ENCODE measurements around the gene FARP1.

DNA sequence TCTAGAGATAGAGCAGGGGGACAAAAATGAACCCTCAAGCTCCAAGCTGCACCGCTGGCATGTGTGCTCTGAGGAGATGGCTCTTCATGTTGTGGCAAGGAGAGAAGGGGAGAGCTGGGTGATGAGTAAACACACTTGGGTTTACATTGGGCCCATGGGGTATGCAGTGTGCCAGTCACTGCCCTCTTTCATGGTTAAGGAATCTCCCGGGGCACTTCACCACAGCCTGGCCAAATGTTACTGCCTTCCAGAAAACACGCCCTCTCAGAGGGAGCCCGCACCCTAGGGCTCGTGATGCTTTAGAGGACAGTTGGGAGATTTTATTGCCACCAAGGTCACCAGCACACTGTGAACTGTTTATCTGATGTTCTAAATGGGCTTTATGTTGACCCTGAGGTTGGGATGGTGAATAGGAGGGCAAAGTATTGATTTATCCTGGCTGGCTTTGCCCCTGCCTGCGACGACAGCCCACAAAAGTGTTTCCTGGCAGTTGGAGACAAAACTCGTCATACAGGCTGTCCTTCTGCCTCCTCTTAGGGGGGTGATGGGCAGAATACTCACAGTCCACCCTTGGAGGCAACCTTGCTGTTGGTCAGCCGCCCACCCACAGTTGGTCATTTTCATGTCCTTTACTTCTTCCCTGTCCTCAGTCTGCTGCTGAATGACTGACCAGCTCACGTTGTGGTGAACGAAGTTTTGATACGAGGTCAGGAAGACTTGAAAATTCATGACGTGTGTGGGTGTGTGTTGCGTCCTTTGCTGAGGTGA lies 277.1 kb downstream of the FARP1 start:
- no peak for TF ChIP-seq POLR2AphosphoS5 (IDR thresholded peaks at IDR 0.05; ENCODE audit: borderline replicate concordance, low read depth, low read length)
- TF ChIP-seq EZH2 (IDR thresholded peaks at IDR 0.05): no peak
- TF ChIP-seq FOXP2 (optimal IDR thresholded peaks at IDR 0.05; ENCODE audit: control extremely low read depth, extremely low read length, insufficient read depth): no peak

Measured in SK-N-MC (cell line).